Cortex of kidney (tissue), 1 donor: Measurements from ENCODE around the gene NLRP6.
"Not testable (repeated sequence)": the region's sequence is repeated elsewhere in the genome, so short reads cannot be mapped to it uniquely, and the experiment has no call there.

Source experiments
- DNase-seq: peaks from one replicate; lab custom pipeline; 2025; lab: John Stamatoyannopoulos, UW

Gene NLRP6

DNA sequence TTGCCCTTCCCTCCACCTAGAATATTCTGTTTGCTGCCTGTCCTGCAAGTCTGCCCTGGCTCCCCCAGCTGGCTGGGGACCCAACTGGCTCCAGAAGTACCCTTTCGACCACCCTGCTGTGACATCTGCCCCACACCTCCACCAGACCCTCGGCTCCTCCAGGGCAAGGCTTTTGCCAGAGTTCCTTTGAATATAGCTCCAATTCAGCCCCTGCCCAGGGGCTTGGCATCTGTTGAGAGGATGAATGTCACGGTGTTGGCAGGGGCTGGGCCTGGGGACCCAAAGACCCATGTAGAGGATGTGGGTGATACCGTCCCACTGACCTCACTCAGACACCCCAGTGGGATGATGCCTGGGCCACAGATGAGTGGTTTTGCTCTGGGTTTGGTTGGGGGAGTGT lies 4.0 kb downstream of the NLRP6 start:
- DNase-seq, result no peak

DNA sequence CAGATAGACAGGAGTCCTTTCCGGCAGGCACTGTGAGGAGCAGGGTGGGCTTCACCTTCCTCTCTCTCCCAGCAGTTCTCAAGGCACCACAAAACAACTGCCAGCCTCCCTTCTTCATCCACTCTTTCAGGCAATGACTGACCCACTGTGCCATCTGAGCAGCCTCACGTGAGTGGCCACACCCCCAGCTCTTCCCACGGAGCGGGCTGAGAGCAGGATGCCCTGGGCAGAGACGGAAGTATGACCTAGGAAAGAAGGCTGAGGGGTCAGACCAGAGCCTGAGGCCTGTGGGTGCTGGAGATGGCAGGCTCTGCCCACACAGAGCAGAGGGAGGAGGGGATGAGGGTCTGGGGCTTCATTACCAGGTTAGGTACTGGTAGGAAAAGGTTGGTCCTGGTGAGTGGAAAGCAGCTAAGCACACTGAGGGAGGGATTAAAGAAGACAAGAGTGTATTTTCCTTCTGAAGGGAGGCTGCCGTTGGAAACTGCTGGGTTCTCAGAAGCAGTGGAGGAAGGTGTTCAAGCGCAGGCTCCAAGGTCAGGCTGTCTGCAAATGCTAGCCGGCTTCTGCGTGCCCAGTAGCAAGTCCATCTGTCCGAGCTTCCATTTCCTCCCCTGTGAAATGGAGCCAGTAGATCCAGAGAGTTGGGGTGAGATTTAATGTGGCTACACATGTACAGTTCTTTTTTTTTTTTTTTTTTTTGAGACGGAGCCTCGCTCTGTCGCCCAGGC lies 4.6 kb downstream of the NLRP6 start:
- DNase-seq, result no peak

DNA sequence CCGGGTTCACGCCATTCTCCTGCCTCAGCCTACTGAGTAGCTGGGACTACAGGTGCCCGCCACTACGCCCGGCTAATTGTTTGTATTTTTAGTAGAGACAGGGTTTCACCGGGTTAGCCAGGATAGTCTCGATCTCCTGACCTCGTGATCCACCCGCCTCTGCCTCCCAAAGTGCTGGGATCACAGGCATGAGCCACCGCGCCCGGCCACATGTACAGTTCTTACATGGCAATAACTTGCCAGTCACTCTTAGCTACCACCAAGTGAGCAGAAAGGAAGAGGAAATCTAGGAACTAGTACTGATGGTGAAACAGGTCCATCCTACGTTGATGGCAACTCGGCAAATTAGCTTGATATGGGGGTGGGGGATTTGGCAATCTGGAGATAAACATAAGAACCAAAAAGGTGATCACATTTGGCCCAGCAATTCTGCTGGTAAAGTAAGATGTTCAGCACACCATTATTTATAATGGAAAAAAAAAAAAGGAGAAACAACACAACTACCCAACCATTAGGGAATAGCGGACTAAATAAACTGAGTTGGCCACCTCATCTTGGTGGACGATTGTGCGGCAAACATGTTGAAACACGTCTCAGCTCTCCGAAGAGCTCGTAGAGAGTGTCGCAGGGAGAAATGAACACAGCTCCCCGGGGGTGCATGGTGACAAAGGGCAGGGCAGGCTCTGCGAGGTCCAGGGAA lies 5.3 kb downstream of the NLRP6 start:
- no peak for DNase-seq

DNA sequence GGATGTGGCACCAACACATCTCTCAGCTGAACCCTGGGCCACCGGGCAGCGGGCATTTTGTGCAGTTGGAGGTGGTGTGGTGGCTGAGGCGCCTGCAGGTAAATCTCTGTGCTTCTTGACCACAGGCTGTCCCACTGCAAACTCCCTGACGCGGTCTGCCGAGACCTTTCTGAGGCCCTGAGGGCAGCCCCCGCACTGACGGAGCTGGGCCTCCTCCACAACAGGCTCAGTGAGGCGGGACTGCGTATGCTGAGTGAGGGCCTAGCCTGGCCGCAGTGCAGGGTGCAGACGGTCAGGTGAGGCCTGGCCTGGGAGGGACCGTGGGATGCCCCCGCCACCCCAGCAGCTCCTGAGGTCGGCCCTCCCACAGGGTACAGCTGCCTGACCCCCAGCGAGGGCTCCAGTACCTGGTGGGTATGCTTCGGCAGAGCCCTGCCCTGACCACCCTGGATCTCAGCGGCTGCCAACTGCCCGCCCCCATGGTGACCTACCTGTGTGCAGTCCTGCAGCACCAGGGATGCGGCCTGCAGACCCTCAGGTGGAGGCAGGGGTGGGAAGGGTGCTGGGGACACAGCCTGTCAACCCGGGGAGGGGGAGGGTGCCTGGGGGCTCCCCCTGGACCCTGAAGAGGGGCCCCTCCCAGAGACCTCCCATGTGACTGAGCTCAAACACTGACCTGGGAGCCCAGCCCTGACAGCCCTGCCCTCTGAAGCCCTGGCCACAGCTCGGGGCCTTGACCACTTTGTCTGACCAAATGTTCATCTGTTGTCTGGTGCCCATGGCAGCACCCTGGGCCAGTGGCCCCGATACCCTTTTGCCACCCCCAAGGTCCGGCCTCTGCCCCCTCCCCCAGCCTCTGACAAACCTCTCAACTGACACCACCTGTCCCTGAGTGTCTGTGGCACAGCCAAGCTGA lies 6.2 kb downstream of the NLRP6 start:
- DNase-seq, result no peak

DNA sequence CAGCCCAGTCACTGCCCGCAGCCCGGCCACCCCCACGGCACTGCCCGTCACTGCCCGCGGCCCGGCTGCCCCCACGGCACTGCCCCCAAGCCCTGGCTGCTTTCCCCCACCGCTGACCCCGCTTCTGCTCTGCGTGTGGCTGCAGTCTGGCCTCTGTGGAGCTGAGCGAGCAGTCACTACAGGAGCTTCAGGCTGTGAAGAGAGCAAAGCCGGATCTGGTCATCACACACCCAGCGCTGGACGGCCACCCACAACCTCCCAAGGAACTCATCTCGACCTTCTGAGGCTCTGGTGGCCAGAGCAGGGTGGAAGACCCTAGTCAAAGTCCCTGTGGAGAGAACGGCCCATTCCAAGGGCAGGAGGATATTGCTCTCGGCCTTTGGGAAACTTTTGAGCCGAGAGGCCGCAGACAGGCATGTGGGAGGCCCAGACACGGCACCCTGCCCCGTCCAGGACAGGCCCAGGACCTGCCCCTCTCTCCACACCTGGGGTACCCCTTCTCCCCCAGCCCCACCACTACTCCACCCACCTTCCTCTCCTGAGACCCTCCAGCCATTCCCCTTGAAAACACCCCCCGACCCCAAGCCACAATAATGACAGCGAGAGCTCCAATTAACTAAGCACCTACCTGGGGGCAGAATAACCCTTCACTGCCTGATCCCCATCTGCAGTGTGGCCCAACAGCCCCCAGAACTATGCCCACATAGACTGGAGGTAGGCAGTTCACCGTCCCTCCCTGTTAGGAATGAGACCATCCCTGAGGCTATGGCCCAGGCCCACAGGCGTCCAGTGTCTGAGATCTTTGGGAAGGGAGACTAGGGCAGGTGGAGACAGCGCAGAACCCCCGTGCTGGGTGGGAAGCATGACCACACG lies 7.0 kb downstream of the NLRP6 start:
- no peak for DNase-seq

DNA sequence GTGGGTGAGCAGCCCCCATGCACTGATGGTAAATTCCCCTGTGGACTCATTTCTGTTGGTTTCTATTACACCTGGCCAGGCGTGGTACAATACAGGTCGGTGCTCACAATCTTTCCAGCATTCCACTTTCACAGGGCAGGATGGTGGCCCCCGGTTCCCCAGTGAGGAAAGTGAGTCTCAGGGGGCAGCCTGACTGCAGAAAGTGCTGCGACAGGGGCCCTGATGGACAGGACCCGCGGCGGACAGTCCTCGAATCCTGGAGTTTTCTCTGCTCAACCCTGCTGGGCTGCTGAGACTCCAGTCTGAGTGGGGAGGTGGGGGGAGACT lies 7.7 kb downstream of the NLRP6 start:
- DNase-seq, result no peak

DNA sequence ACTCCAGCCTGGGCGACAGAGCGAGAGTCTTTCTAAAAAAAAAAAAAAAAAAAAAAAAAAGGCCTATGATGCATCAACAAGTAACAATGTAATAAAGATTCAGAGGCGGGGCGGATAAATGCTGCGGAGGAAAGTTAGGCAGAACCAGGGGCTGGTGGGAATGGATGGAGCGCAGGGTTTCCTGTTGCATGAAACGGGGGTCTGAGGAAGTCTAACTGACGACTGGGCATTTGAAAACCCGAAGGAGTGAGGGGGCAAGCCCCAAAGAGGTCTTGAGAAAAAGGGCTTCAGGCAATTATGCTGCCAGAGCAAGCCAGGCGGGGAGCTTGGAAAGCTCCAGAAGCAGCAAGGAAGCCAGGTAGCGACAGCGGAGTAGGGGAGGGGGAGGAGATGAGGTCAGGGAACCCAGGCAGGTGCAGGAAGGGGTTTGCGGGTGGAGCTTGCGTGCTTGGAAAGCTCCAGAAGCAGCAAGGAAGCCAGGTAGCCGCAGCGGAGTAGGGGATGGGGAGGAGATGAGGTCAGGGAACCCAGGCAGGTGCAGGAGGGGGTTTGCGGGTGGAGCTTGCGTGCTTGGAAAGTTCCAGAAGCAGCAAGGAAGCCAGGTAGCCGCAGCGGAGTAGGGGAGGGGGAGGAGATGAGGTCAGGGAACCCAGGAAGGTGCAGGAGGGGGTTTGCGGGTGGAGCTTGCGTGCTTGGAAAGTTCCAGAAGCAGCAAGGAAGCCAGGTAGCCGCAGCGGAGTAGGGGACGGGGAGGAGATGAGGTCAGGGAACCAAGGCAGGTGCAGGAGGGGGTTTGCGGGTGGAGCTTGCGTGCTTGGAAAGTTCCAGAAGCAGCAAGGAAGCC lies 9.0 kb downstream of the NLRP6 start:
- not testable (repeated sequence) for DNase-seq

DNA sequence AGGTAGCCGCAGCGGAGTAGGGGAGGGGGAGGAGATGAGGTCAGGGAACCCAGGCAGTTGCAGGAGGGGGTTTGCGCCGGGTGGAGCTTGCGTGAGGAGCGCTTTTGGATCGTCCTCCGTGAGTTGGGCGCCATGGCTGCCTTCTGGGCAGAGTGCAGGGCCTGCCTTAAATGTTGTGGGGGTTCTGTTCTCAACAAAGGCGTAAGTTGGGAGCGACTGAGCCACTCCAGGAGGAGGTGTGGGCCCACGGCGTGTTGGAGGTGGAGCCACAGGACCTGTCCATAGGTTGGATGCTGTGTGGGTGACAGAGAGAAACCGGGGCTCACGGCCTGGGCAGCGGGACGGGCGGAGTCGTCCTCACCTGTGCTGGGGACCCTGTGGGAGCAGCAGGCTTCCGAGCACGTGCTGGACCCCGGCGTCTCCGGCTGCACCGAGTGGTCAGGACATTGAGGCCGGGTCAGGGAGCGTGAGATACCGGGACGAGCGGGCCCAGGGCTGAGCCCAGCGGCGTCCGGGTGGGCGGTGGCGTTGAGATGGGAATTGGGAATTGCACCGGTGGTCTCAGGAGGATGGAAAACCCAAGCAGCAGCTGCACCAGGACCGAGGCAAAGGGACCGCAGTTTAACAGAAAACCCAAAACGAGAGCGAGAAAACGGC lies 9.7 kb downstream of the NLRP6 start:
- no peak for DNase-seq

DNA sequence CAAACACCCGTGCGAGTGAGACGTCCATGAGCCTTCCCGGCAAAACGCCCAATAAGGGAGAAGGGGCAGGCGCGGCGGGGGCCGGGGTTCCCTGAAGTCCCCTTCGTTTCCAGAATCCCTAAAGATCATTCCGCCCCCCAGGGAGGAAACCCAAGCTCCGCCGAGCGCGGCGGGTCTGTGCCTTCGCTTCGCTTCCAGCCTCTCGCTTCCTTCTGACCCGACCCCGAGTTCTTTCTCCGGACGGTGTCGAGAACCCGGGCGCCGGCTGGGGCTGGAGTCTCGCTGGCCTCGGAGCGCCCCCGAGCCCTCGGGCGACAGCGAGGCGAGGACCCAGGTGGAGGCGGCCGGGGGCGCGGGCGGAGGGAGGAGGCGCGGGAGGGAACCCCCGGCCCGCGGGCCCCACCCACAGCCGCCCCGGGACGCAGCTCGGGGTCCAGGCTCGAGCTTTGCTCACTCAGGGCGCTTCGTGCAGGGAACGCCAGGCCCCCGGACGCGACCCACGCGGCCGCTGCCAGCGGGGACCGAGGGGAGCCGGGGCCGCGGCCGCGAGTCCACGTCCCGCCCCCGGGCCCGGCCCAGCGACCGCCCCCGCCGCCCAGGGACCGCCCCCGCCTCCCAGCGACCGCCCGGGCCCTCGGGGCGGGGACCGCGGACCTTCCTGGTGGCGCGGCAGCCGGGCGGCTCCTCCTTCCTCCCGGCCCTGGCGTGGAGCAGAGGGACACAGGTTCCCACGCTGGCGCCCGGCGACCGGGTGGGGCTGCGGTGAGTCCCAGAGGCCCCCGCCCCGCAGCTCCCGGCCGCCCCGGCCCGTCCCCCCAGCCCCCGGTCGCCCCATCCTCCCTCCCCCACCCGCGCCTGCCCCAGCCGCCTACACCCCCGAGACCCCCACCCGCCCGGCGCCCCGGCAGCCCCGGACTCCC lies 10.5 kb downstream of the NLRP6 start, which contains the start of gene PGGHG:
PGGHG (plus strand) TSS at position 649 of the 920 bp plus-strand sequence. CDS start 691 bp downstream, outside the sequence.
- DNase-seq, result no peak

DNA sequence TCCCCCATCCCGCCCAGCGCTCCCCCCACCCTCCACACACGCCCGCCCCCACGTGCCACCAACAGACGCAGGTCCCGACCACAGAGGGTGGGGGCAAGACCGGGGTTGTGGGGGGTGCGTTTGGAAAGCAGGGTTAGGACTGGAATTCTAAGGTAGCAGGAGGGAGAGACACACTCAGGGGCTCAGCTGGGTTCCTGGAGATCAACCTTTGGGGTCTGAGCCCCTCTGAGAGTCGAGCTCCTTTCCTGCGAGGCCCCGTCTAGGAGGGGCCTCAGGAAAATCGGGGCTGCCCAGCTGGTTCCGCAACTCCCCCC lies 11.1 kb downstream of the NLRP6 start:
- no peak for DNase-seq

DNA sequence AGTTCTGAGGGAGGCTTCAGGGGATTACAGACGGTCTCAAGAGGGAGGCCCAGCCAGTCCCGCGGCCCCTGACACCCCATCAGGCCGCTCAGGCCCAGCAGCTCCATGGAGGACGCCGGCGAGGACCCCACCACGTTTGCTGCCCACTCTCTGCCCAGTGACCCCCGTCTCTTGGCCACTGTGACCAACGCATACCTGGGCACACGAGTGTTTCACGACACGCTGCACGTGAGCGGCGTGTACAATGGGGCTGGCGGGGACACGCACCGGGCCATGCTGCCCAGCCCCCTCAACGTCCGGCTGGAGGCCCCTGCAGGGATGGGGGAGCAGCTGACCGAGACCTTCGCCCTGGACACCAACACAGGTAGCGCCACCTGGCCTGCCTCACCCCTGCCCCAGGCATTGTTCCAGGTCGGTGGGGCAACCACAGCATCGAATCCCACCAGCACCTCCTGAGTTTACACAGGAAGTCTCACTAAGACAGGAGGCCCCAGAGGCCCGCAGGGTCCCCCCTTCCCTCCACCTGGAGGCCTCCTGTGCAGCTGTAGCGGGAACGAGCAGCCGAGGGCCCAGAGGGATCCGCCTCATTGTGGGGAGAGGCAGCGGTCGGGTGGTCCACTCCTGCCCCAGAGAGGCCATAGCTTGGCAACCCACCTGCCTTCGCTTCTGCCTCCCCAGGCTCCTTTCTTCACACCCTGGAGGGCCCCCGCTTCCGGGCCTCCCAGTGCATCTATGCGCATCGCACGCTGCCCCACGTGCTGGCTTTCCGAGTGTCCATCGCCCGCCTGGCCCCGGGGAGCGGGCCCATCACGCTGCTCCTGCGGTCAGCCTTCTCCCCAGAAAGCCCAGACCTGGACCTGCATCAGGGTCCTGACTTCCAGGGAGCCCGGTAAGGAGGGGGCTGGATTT lies 11.8 kb downstream of the NLRP6 start:
- no peak for DNase-seq

DNA sequence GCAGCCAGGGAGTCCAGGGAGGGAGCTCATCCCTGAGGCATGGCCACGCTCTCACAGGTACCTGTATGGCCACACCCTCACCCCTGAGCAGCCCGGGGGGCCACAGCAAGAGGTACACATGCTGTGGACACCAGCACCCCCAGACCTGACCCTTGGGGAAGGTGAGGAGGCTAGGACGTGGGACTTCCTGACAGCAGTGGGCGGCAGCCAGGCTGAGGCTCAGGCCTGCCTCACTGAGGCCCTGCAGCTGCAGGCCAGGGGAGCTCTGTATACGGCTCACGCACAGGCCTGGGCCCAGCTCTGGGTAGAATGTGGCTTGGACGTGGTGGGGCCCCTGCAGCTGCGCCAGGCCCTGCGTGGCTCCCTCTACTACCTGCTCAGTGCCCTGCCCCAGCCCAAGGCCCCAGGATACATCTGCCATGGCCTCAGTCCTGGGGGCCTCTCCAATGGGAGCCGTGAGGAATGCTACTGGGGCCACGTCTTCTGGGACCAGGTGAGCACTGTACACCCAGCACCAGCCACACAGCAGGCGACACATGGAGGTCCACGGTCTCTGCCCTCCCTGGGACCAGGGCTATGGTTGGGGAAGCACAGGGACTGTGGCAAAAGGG lies 12.5 kb downstream of the NLRP6 start:
- no peak for DNase-seq

DNA sequence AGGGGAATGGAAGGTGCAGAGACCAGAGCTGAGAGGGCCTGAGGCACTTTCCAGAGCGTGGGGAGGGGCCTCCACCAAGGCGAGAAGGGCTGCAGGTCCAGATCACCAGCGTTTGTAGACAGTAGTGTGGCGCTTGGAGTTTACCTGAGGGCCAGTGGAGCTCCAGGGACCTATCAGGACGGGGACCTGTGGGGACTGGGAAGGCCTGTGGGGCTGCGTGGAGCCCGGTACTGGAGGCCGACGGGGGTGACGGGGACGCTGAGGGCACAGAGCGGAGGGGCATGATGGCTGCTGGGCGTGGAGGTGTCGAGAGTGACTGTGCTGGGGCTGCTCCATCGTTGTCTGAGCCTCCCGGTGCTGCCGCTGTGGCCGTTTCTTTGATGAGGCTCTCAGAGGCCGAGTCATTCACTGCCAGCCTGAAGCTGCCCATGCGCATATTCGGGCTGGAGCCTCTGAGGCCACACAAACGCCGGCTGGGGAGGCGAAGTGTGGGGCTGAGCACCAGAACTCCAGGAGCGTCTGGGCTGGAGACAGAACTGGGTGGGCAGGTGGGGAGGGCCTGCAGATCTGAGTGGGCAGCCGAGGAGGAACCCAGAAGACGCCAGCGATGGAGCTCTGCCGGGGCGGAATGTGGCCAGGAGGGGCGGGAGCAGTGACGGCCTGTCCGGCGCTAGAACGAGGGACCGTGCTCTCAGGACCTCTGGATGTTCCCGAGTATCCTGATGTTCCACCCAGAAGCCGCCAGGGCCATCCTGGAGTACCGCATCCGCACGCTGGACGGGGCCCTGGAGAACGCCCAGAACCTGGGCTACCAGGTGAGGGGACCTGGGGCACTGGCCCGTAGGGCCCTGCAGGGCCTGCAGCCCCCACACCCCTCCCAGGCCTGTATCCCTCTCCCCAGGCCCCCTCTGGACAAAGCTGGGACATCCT lies 13.3 kb downstream of the NLRP6 start:
- no peak for DNase-seq

DNA sequence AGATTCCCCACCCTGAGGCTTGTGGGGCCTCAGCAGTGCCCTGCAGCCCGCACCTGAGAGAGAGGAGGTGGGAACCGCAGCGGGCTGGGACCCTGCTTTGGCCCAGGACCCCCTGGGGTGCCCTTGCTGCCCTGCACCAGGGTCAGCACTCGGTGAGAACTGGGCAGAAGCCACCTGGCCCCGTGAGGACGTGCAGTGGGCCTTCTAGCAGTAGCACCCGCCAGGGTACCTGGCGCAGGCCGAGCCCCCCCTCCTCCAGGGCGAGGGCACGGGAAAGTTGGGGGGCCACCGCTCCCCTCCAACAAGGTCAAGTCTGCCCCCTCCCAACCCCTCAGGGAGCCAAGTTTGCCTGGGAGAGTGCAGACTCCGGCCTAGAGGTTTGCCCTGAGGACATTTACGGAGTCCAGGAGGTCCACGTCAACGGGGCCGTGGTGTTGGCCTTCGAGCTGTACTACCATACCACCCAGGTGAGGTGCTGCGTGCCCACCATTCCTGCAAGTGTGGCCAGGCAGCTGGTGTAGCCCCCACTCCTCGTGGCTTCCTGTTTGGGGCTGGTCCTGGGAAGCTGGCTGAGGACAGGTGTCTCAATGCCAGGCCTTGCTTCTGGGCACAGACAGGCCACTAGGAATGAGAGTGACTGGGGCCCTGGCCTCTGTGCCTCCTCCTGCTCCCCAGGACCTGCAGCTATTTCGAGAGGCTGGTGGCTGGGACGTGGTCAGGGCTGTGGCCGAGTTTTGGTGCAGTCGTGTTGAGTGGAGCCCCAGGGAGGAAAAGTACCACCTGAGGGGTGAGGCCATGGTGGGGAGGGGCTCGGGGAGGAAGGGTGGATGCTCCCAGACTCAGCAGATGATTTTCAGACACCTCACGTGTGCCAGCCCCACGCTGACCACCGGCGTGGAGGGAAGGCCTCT lies 14.3 kb downstream of the NLRP6 start:
- no peak for DNase-seq

DNA sequence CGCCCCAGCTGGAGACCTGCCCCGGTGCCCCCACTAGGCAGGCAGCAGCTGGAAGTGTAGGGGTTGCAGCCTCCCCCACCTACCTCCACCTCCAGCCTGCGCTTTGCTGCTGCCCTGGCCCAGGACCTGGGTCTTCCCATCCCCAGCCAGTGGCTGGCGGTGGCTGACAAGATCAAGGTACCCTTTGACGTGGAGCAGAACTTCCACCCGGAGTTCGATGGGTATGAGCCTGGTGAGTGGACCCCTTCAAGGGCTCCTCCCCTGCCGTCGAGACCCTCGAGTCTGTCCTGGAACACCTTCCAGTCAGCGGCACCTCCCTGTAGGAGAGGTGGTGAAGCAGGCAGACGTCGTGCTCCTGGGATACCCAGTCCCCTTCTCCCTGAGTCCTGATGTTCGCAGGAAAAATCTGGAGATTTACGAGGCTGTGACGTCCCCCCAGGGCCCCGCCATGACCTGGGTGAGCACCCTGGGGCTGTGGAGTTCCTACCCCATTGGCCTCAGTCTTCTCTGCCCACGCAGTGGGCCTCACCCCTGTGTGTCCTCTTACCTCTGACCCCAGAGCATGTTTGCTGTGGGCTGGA lies 15.2 kb downstream of the NLRP6 start:
- DNase-seq, result no peak
